GM19468 (cell line): ENCODE results near the gene SLC22A31.
"Not testable (repeated sequence)": the region's sequence is repeated elsewhere in the genome, so short reads cannot be mapped to it uniquely, and the experiment has no call there.

Experiments
- ATAC-seq: cut with Tn5 transposase; IDR thresholded peaks from one replicate; pipeline ENCODE4 v1.9.1; 2021; ENCODE audit warnings: mild to moderate bottlenecking, moderate library complexity, moderate number of reproducible peaks; ENCODE audit not compliant: unreplicated experiment; ENCODE audit errors: extremely low read depth

SLC22A31 gene

DNA sequence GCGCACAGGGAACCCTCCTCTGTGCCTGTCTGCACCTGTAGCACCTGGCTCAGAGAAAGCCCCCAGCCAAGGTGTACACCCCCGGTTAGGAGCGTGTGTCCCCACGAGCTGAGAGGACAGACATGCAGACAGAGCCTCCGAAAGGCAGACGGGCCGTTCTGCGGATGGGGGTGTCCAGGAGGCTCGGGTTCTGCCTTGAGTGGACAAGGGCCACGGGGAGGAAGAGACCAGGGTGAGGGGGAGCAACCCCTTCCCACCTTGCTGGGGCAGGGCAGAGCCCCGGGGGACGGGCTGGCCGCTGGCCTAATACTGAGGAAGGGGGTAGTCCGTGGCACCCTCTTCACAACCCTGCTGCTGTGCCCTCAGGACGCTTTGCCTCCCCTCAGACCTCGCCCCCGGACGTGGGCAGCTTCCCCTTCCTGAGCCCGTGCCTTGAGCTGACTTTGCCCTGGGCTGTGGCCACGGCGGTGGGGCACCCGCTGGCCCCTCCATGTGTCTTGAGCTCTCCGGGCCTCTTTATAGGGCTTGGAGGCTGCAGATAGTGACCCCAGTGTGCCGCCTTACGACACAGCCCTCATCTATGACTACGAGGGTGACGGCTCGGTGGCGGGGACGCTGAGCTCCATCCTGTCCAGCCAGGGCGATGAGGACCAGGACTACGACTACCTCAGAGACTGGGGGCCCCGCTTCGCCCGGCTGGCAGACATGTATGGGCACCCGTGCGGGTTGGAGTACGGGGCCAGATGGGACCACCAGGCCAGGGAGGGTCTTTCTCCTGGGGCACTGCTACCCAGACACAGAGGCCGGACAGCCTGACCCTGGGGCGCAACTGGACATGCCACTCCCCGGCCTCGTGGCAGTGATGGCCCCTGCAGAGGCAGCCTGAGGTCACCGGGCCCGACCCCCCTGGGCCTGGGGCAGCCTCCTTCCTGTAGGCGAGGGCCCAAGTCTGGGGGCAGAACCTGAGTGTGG, 5.7 kb downstream of the SLC22A31 start:
- no peak for ATAC-seq

GRCh38 chr16:89193576-89194293, 6.6 kb downstream of the SLC22A31 start:
- ATAC-seq: no peak

DNA sequence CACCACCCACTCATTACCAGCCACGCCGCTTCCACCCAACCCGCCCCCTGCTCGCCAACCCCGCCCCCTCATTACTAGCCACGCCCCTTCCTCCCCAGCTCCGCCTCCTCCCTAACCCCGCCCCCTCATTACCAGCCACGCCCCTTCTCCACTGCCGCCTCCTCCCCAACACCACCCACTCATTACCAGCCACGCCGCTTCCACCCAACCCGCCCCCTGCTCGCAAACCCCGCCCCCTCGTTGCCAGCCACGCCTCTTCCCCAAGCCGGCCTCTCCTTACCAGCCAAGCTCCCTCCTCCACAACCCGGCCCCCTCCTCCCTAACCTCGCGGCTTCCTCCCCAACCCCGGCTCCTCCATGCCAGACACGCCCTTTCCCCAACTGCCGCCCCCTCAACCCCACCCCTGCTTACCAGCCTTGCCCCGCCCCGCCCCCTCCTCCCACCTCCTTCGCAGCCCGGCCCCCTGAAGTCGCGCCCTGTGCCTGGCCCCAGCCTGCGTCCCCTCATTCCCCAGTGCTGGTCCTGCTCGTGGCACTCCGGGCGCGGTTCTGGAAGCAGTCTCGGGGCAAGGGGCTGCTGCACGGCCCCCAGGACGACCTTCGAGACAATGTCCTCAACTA, 7.3 kb downstream of the SLC22A31 start:
- ATAC-seq: no peak

DNA sequence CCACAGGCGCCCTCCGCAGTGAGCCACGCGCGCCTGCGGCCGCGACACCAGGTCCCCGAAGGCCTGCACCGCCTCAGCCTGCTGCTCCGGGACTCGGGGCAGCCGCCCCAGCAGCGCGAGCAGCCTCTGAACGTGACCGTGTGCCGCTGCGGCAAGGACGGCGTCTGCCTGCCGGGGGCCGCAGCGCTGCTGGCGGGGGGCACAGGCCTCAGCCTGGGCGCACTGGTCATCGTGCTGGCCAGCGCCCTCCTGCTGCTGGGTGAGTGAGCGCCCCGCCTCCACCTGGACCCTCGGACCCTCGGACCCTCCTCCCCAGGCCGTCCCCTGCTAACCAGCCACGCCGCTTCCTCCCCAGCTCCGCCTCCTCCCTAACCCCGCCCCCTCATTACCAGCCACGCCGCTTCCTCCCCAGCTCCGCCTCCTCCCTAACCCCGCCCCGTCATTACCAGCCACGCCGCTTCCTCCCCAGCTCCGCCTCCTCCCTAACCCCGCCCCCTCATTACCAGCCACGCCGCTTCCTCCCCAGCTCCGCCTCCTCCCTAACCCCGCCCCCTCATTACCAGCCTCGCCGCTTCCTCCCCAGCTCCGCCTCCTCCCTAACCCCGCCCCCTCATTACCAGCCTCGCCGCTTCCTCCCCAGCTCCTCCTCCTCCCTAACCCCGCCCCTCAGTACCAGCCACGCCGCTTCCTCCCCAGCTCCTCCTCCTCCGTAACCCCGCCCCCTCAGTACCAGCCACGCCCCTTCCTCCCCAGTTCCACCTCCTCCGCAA, 8.0 kb downstream of the SLC22A31 start:
- not testable (repeated sequence) for ATAC-seq

- no peak for ATAC-seq
Measured at GRCh38 chr16:89191901-89192185, 8.5 kb downstream of the SLC22A31 start.

GRCh38 chr16:89191033-89191900, 9.1 kb downstream of the SLC22A31 start:
- ATAC-seq: no peak

- no peak for ATAC-seq
Measured at GRCh38 chr16:89190150-89190958, 10.0 kb downstream of the SLC22A31 start.

- no peak for ATAC-seq
Measured at GRCh38 chr16:89189358-89190025, 10.8 kb downstream of the SLC22A31 start.

GRCh38 chr16:89188471-89189357, 11.6 kb downstream of the SLC22A31 start:
- ATAC-seq: not testable (repeated sequence)

DNA sequence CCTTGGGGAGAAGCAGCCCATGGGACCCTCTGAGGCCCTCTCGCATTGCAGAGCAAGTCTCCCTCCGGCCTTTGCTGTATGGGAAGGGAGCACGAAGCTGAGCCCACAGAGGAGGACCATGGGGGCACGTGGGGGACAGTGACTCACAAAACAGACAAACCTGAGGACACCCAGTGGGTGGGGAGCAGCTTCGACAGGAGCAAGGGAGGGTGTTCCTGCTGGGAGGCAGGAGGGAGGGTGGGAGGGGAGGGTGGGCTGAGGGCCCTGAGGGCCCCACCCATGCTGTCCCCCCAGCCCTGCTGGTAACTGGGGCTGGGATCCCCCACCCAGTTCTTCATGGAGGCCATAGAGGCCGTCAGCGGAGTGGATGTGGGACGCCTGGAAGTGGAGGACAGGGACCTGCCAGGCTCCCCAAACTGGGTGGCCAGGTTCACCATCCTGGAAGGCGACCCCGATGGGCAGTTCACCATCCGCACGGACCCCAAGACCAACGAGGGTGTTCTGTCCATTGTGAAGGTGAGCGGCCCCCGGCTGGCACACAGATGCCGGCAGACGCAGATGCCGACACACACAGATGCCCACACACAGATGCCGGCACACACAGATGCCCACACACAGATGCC, 12.5 kb downstream of the SLC22A31 start:
- no peak for ATAC-seq

GRCh38 chr16:89187032-89187769, 13.1 kb downstream of the SLC22A31 start:
- no peak for ATAC-seq

DNA sequence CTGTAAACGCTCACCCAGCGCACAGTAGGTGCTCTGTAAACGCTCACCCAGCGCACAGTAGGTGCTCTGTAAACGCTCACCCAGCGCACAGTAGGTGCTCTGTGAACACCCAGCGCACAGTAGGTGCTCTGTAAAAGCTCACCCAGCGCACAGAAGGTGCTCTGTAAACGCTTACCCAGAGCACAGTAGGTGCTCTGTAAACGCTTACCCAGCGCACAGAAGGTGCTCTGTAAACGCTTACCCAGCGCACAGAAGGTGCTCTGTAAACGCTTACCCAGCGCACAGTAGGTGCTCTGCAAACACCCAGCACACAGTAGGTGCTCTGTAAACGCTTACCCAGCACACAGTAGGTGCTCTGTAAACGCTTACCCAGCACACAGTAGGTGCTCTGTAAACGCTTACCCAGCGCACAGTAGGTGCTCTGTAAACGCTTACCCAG, 13.7 kb downstream of the SLC22A31 start:
- ATAC-seq: not testable (repeated sequence)

- not testable (repeated sequence) for ATAC-seq
Measured at GRCh38 chr16:89185887-89186592, 14.3 kb downstream of the SLC22A31 start.

- ATAC-seq: no peak
Measured at GRCh38 chr16:89184933-89185794, 15.2 kb downstream of the SLC22A31 start.

DNA sequence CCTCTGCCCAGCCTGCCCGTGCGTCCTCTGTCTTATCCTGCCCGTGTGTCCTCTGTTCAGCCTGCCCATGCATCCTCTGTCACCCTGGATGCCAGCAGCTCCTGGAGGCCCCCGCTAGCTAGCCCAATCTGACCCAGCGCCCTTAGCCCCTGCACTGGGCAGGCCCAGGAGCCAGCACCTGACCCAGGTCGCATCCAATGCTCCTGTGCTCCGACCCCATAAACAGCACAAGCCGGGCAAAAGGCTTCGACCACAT, 15.7 kb downstream of the SLC22A31 start:
- no peak for ATAC-seq
